ENCODE results near the gene REEP6.

DNA sequence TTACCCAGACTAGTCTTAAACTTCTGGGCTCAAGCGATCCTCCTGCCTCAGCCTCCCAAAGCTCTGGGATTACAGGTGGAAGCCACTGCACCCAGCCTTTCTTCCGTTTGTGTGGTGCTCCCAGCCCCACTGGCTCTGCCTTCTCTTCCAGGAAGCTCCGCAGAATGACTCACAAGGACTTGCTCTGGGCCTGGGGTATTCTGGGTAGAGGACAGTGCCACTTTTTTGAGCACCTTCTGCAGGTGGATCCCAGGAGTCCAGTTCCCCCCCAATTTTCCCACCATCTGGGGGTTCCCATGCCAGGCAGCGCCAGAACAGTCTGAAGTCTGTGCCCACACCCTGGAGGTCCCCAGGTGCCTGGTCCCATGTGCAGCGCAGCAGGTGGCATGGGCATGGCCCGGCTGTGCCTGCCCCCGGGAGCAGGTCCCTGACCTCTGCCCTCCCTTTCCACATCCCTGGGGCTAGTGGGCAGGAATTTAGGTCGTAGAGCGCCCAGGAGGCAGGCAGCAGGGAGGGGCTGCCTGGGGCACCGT, 1.6 kb downstream of the REEP6 start:
- TF ChIP-seq, protein P1, sequence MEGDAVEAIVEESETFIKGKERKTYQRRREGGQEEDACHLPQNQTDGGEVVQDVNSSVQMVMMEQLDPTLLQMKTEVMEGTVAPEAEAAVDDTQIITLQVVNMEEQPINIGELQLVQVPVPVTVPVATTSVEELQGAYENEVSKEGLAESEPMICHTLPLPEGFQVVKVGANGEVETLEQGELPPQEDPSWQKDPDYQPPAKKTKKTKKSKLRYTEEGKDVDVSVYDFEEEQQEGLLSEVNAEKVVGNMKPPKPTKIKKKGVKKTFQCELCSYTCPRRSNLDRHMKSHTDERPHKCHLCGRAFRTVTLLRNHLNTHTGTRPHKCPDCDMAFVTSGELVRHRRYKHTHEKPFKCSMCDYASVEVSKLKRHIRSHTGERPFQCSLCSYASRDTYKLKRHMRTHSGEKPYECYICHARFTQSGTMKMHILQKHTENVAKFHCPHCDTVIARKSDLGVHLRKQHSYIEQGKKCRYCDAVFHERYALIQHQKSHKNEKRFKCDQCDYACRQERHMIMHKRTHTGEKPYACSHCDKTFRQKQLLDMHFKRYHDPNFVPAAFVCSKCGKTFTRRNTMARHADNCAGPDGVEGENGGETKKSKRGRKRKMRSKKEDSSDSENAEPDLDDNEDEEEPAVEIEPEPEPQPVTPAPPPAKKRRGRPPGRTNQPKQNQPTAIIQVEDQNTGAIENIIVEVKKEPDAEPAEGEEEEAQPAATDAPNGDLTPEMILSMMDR (IDR thresholded peaks at IDR 0.05; ENCODE audit: low read length) = no peak
- TF ChIP-seq EZH2 (optimal IDR thresholded peaks at IDR 0.05; ENCODE audit: low read depth, low read length) = no peak
- TF ChIP-seq EZH2phosphoT487 (IDR thresholded peaks at IDR 0.05; ENCODE audit: low read length) = no peak

All from MM.1S (cell line).